AG09309 (cell line): ENCODE data around the gene MARCKS.

Experiments
- DNase-seq: peaks from one replicate; pipeline ENCODE4 v3.0.0-alpha.2; 2010; ENCODE audit warnings: low read depth
- H3K4me3 ChIP-seq: 2 replicates; pipeline ENCODE4 v1.5.1; 2011; ENCODE audit warnings: mild to moderate bottlenecking, low read depth, low read length, moderate library complexity; ENCODE audit not compliant: control insufficient read depth
- CTCF ChIP-seq: IDR thresholded peaks from 2 replicates; pipeline ENCODE4 v1.5.1; 2011; ENCODE audit warnings: mild to moderate bottlenecking, low read depth, low read length, inconsistent platforms; ENCODE audit not compliant: insufficient read depth, control insufficient read depth; ENCODE audit errors: missing control alignments

MARCKS gene

GRCh38 chr6:113856375-113856624 is 845 bp upstream of the MARCKS start:
- no peak for DNase-seq
- H3K4me3 ChIP-seq = peak overlapping the region; percentile 58
- TF ChIP-seq CTCF = no peak

GRCh38 chr6:113857556-113858479 is 673 bp downstream of the MARCKS start:
- no peak for TF ChIP-seq CTCF
- peak overlapping the region; percentile 58 for H3K4me3 ChIP-seq
- no peak for DNase-seq

GRCh38 chr6:113858480-113859348 is 1.6 kb downstream of the MARCKS start:
- peak; percentile 72 for DNase-seq
- peak overlapping the region; percentile 58 for H3K4me3 ChIP-seq
- peak; percentile 78 for TF ChIP-seq CTCF

- no peak for DNase-seq
- H3K4me3 ChIP-seq = peak overlapping the region; percentile 58
- no peak for TF ChIP-seq CTCF
Measured at GRCh38 chr6:113859349-113860180, 2.4 kb downstream of the MARCKS start.

GRCh38 chr6:113860181-113860955 is 3.2 kb downstream of the MARCKS start:
- no peak for TF ChIP-seq CTCF
- no peak for DNase-seq
- H3K4me3 ChIP-seq = peak overlapping the region; percentile 58
